ENCODE data around the gene SEPTIN5. TPM values are rescaled to one million over a fixed set of nuclear protein-coding genes. Genes with fewer than 3 reads are reported as not detected.

Gene SEPTIN5
- total RNA-seq, 1 donor from 2014 or later = 103 TPM

DNA sequence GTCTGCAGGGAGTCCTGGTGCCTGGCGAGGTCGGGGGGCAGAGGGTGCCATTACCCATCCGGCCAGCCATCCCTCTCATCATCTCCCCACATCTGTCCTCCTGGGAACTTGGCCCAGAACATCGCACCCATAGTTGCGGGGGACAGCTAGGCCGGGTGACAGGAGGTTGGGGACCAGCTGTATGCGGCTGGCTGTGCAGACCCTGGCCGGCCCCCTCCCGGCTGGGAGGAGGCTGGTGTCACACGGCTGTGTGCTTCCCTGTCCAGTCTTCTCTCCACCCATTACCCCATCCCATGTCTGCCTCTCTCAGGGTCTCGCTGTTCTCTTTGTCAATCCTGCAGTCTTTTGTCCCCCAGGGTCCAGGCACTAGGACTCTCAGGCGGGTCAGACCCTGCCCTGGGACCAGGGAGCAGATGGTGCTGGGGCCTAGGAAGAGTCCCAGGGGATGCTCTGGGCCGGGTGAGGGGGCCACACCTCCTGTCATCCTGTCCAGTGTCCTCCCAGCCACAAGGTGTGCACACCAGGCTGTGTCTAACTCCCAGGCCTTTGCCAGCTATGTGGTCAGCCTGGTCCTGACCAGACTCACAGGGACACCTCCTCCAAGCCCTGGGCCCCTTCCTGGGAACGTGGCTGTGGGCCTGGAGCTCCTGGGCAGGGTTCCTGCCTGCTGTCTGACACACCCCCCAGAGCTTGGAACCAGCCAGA is 39.8 kb downstream of the SEPTIN5 start:
- Mint-ChIP-seq H3K27me3 (ENCODE audit: unreplicated experiment) (peaks cover 8% of the 10 kb centered on the region), H3K9me3 (ENCODE audit: unreplicated experiment) (no peaks in the 10 kb centered on the region), H3K27ac (ENCODE audit: unreplicated experiment) (no peak overlapping the region), H3K4me3 (ENCODE audit: unreplicated experiment) (no peak overlapping the region), H3K4me1 (ENCODE audit: unreplicated experiment) (peaks cover 24% of the 10 kb centered on the region), H3K36me3 (ENCODE audit: unreplicated experiment) (no peaks in the 10 kb centered on the region)
- TF ChIP-seq CTCF (IDR thresholded peaks at IDR 0.05) = no peak
- DNase-seq (ENCODE audit: extremely low spot score, unreplicated experiment) = no peak

DNA sequence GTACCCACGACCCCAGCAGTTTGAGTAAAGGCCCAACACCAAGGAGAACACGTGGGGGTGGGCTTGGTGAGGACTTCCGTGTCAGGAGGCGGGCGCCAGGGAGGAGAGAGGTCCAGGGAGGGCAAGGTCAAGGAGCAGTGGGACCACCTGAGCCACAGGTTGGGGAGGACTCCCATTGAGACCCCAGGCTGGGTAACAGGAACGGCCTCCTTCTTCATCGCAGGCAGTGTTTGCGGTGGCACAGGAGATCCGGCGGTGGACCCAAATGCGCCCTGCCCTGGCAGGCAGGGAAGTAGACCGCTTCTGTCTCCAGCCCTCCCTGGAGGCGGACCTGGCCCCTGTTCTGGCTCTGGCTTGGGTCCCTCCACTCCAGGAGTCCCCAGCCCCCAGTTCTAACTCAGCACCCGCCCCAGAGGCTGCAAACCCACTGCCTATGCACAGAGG is 40.4 kb downstream of the SEPTIN5 start:
- H3K27ac Mint-ChIP-seq (ENCODE audit: unreplicated experiment) = no peak overlapping the region
- DNase-seq (ENCODE audit: extremely low spot score, unreplicated experiment) = no peak
- peaks cover 27% of the 10 kb centered on the region for H3K4me1 Mint-ChIP-seq (ENCODE audit: unreplicated experiment)
- no peak for TF ChIP-seq CTCF (IDR thresholded peaks at IDR 0.05)
- H3K36me3 Mint-ChIP-seq (ENCODE audit: unreplicated experiment) = no peaks in the 10 kb centered on the region
- peaks cover 11% of the 10 kb centered on the region for H3K27me3 Mint-ChIP-seq (ENCODE audit: unreplicated experiment)
- H3K9me3 Mint-ChIP-seq (ENCODE audit: unreplicated experiment) = no peaks in the 10 kb centered on the region
- H3K4me3 Mint-ChIP-seq (ENCODE audit: unreplicated experiment) = no peak overlapping the region

- no peak for DNase-seq (ENCODE audit: extremely low spot score, unreplicated experiment)
- Mint-ChIP-seq H3K4me1 (ENCODE audit: unreplicated experiment) (peaks cover 32% of the 10 kb centered on the region), H3K27ac (ENCODE audit: unreplicated experiment) (no peak overlapping the region), H3K9me3 (ENCODE audit: unreplicated experiment) (no peaks in the 10 kb centered on the region), H3K36me3 (ENCODE audit: unreplicated experiment) (no peaks in the 10 kb centered on the region), H3K27me3 (ENCODE audit: unreplicated experiment) (peaks cover 13% of the 10 kb centered on the region), H3K4me3 (ENCODE audit: unreplicated experiment) (no peak overlapping the region)
- TF ChIP-seq CTCF (IDR thresholded peaks at IDR 0.05) = no peak
Observed at GRCh38 chr22:19755145-19755710, 40.9 kb downstream of the SEPTIN5 start.

DNA sequence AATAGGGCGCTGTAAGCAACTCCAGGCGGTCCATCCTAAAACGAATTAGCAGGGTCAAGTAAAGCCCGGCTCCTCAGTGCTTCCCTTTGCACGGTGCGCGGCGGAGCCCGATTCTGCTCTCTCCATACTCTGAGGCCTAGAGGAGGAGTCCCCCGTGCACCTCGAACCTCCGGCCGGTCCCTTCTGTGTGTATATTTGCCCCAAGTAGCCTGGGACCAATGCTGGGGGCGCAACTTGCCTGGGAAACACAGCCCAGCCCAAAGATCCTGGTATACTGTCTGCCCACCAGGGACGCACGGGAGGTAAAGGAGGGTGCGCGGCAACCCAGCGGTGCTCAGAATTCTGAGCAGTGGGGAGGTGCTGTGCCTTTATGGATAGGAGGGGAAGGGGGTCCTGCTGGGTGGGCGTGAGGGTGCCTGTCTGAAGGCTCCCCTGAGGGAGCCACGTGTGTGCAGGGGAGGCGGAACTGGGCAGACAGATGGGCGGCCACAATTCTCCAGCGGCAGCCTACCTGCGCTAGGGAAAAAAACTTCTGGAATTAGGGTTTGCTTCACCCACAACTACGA is 41.5 kb downstream of the SEPTIN5 start:
- no peaks in the 10 kb centered on the region for H3K9me3 Mint-ChIP-seq (ENCODE audit: unreplicated experiment)
- H3K27ac Mint-ChIP-seq (ENCODE audit: unreplicated experiment) = no peak overlapping the region
- H3K4me3 Mint-ChIP-seq (ENCODE audit: unreplicated experiment) = no peak overlapping the region
- H3K4me1 Mint-ChIP-seq (ENCODE audit: unreplicated experiment) = peaks cover 32% of the 10 kb centered on the region
- DNase-seq (ENCODE audit: extremely low spot score, unreplicated experiment) = no peak
- H3K27me3 Mint-ChIP-seq (ENCODE audit: unreplicated experiment) = peaks cover 13% of the 10 kb centered on the region
- no peak for TF ChIP-seq CTCF (IDR thresholded peaks at IDR 0.05)
- H3K36me3 Mint-ChIP-seq (ENCODE audit: unreplicated experiment) = no peaks in the 10 kb centered on the region
